Measurements from ENCODE around the gene LRRC4C.

LRRC4C gene

GRCh38 chr11:41414771-41415440 lies 44.5 kb downstream of the LRRC4C start:
- no peak for FAIRE-seq

- FAIRE-seq = no peak
These were observed 45.6 kb downstream of the LRRC4C start for GRCh38 chr11:41413843-41414242.

GRCh38 chr11:41405812-41406211 lies 53.6 kb downstream of the LRRC4C start:
- FAIRE-seq = no peak

GRCh38 chr11:41404109-41404508 lies 55.3 kb downstream of the LRRC4C start:
- FAIRE-seq = no peak

- no peak for FAIRE-seq
These were observed 56.0 kb downstream of the LRRC4C start for GRCh38 chr11:41403458-41403857.

GRCh38 chr11:41400819-41401382 lies 58.6 kb downstream of the LRRC4C start:
- no peak for FAIRE-seq

GRCh38 chr11:41400124-41400523 lies 59.3 kb downstream of the LRRC4C start:
- no peak for FAIRE-seq

GRCh38 chr11:41399323-41399722 lies 60.1 kb downstream of the LRRC4C start:
- no peak for FAIRE-seq

GRCh38 chr11:41398175-41398574 lies 61.3 kb downstream of the LRRC4C start:
- FAIRE-seq = no peak

GRCh38 chr11:41394521-41395195 lies 64.8 kb downstream of the LRRC4C start:
- FAIRE-seq = no peak

GRCh38 chr11:41392596-41392995 lies 66.9 kb downstream of the LRRC4C start:
- FAIRE-seq = no peak

GRCh38 chr11:41389623-41390130 lies 69.8 kb downstream of the LRRC4C start:
- FAIRE-seq = no peak

- no peak for FAIRE-seq
These were observed 75.1 kb downstream of the LRRC4C start for GRCh38 chr11:41384329-41384728.

- FAIRE-seq = no peak
These were observed 75.7 kb downstream of the LRRC4C start for GRCh38 chr11:41383768-41384167.

- FAIRE-seq = no peak
These were observed 76.5 kb downstream of the LRRC4C start for GRCh38 chr11:41382927-41383326.

GRCh38 chr11:41379084-41379483 lies 80.4 kb downstream of the LRRC4C start:
- FAIRE-seq = no peak

GRCh38 chr11:41377709-41378394 lies 81.6 kb downstream of the LRRC4C start:
- no peak for FAIRE-seq

GRCh38 chr11:41351825-41352224 lies 107.6 kb downstream of the LRRC4C start:
- FAIRE-seq = no peak

- no peak for FAIRE-seq
These were observed 113.4 kb downstream of the LRRC4C start for GRCh38 chr11:41346042-41346441.

- FAIRE-seq = no peak
These were observed 125.2 kb downstream of the LRRC4C start for GRCh38 chr11:41334007-41334933.

- FAIRE-seq = no peak
These were observed 126.1 kb downstream of the LRRC4C start for GRCh38 chr11:41333357-41333756.

GRCh38 chr11:41328324-41328723 lies 131.1 kb downstream of the LRRC4C start:
- no peak for FAIRE-seq
